K562 (cell line): ENCODE data around the gene PABPC3. TPM values are rescaled to one million over a fixed set of nuclear protein-coding genes. Genes with fewer than 3 reads are reported as not detected.
A peak's percentile ranks its signal among the peaks of the same experiment; 100 is the strongest.

Experiments used
- ATAC-seq: fragments of 200-7000 bp; cut with Tn5 transposase; 3 replicates; pipeline ENCODE4 v1.9.1; 2020; ENCODE audit warnings: moderate library complexity
- BruUV-seq: library from RNA; stranded (reverse); fragments of 400-500 nt; replicated peaks from 2 replicates; lab custom pipeline; 2021; lab: Mats Ljungman, UMichigan
- CTCF ChIA-PET: fragments of 300-600 bp; formaldehyde crosslinking; extraction: SDS; loops from one replicate; lab custom pipeline; 2021; ENCODE audit warnings: low intra/inter-chr PET ratio; lab: Yijun Ruan, JAX
- POLR2A ChIA-PET: fragments of 300-600, 350-650 bp; sonication (Branson Sonifier 250); formaldehyde crosslinking; extraction: SDS; loops from one replicate; lab custom pipeline; 2021; ENCODE audit warnings: antibody characterized with exemption, inconsistent platforms; lab: Yijun Ruan, JAX
- DNase-seq, 4 experiments: peaks; one replicate each; pipeline versions ENCODE4 v3.0.0 to v3.0.0-alpha.2; 2011 to 2018; ENCODE audit warnings: low spot score in 3 of 4, mixed read lengths in 3 of 4; ENCODE audit errors: extremely low read depth in 1 of 4
- FAIRE-seq: peaks from 2 replicates; lab custom pipeline; 2011; peaks lifted over from hg19 to GRCh38; lab: Jason Lieb, UNC
- H2AFZ ChIP-seq: 2 replicates; pipeline ENCODE4 v1.6.0; 2011; ENCODE audit warnings: low read depth, low read length, control low read depth, inconsistent platforms
- H3K27ac ChIP-seq: fragments of 200-600 bp; 3 replicates; pipeline ENCODE4 v1.8.0; 2011; ENCODE audit warnings: low read depth, mild to moderate bottlenecking, control low read depth, inconsistent platforms, low read length, moderate library complexity, mixed read lengths; ENCODE audit errors: extremely low read depth
- H3K27me3 ChIP-seq, 2 experiments: fragments of 300-600 bp in 1 of 2; 2 replicates in 1 of 2; 3 replicates in 1 of 2; pipeline versions ENCODE4 v1.6.0 to v1.8.0; 2011; ENCODE audit warnings: inconsistent platforms in 2 of 2, low read length in 2 of 2, mild to moderate bottlenecking in 1 of 2, mixed read lengths in 1 of 2, moderate library complexity in 1 of 2; ENCODE audit not compliant: control insufficient read depth in 2 of 2, insufficient read depth in 2 of 2
- H3K36me3 ChIP-seq: fragments of 300-600 bp; 3 replicates; pipeline ENCODE4 v1.8.0; 2011; ENCODE audit warnings: mild to moderate bottlenecking, low read length, inconsistent platforms; ENCODE audit not compliant: control insufficient read depth, insufficient read depth
- H3K4me1 ChIP-seq, 2 experiments: fragments of 200-600 bp in 1 of 2; replicated peaks in 1 of 2; 2 replicates in 1 of 2; 3 replicates in 1 of 2; pipeline versions ENCODE4 v1.5.1 to v1.8.0; 2011; ENCODE audit warnings: inconsistent platforms in 2 of 2, low read length in 2 of 2, mild to moderate bottlenecking in 1 of 2, mixed read lengths in 1 of 2, moderate library complexity in 1 of 2; ENCODE audit not compliant: control insufficient read depth in 2 of 2, insufficient read depth in 2 of 2
- H3K4me2 ChIP-seq: 2 replicates; pipeline ENCODE4 v1.6.1; 2011; ENCODE audit warnings: low read length, control low read depth, inconsistent platforms, mixed read lengths; ENCODE audit not compliant: insufficient read depth
- H3K4me3 ChIP-seq: fragments of 200-600 bp; sonication (generic), shearing (Covaris generic); 2 replicates; pipeline ENCODE4 v1.5.1; 2016; ENCODE audit warnings: control low read depth, inconsistent platforms
- H3K79me2 ChIP-seq: fragments of 200-600 bp; 3 replicates; pipeline ENCODE4 v1.8.0; 2011; ENCODE audit warnings: low read length, inconsistent platforms; ENCODE audit not compliant: control insufficient read depth, insufficient read depth
- H3K9ac ChIP-seq, 2 experiments: 2 replicates each; pipeline versions ENCODE4 v1.6.0 to v1.6.1; 2011; ENCODE audit warnings: low read depth in 2 of 2, low read length in 2 of 2, control low read depth in 1 of 2, inconsistent platforms in 1 of 2, mild to moderate bottlenecking in 1 of 2, mixed read lengths in 1 of 2; ENCODE audit not compliant: insufficient read depth in 1 of 2
- H3K9me1 ChIP-seq: one replicate; pipeline ENCODE4 v1.6.0; 2011; ENCODE audit warnings: inconsistent platforms, mild to moderate bottlenecking, low read length, moderate library complexity; ENCODE audit not compliant: control insufficient read depth, insufficient read depth
- H3K9me3 ChIP-seq: replicated peaks from 2 replicates; pipeline ENCODE4 v1.5.1; 2011; ENCODE audit warnings: low read depth, low read length, inconsistent platforms; ENCODE audit not compliant: control insufficient read depth, insufficient read depth
- H4K20me1 ChIP-seq: replicated peaks from 2 replicates; pipeline ENCODE4 v1.6.1; 2011; ENCODE audit warnings: low read length, inconsistent platforms, mixed read lengths; ENCODE audit not compliant: control insufficient read depth, insufficient read depth
- ADNP ChIP-seq: fragments of 200-800 bp; sonication (Bioruptor generic); IDR thresholded peaks from 2 replicates; pipeline ENCODE4 v1.6.1; 2016; ENCODE audit warnings: missing genetic modification characterization, missing compliant biosample characterization
- CEBPG ChIP-seq, 3 experiments: fragments of 200-800 bp in 1 of 3; sonication (Bioruptor generic) in 1 of 3; sonication (generic) in 1 of 3; formaldehyde crosslinking in 1 of 3; IDR thresholded peaks in 2 of 3; conservative IDR thresholded peaks in 1 of 3; 2 replicates each; pipeline versions ENCODE4 v1.6.1 to v1.8.0; 2016 to 2022; ENCODE audit warnings: missing compliant biosample characterization in 2 of 3, missing genetic modification characterization in 2 of 3, mild to moderate bottlenecking in 1 of 3, missing genetic modification reagents in 1 of 3
- ETV6 ChIP-seq, 3 experiments: fragments of 150-350 bp in 1 of 3; sonication (generic) in 1 of 3; formaldehyde crosslinking in 1 of 3; IDR thresholded peaks; 2 replicates each; pipeline versions ENCODE4 v1.6.1 to v1.8.0; 2014 to 2022; ENCODE audit warnings: borderline replicate concordance in 2 of 3, low read depth in 2 of 3, antibody characterized with exemption in 1 of 3, low read length in 1 of 3, mild to moderate bottlenecking in 1 of 3, missing genetic modification reagents in 1 of 3
- FOXP1 ChIP-seq: sonication (generic); formaldehyde crosslinking; IDR thresholded peaks from 2 replicates; pipeline ENCODE4 v1.8.0; 2022; ENCODE audit warnings: mild to moderate bottlenecking, missing genetic modification reagents
- HNRNPUL1 ChIP-seq: fragments of 200-400 bp; formaldehyde crosslinking; IDR thresholded peaks from 2 replicates; pipeline ENCODE4 v1.6.1; 2017; ENCODE audit warnings: low read length
- KDM1A ChIP-seq, 2 experiments: fragments of 450-650 bp; IDR thresholded peaks; 2 replicates each; pipeline ENCODE4 v1.6.1; 2016; ENCODE audit warnings: mild to moderate bottlenecking in 2 of 2
- MAFG ChIP-seq: fragments of 450-650 bp; conservative IDR thresholded peaks from 2 replicates; pipeline ENCODE4 v1.6.1; 2016; ENCODE audit warnings: missing genetic modification characterization, missing compliant biosample characterization
- MIER1 ChIP-seq: fragments of 450-650 bp; IDR thresholded peaks from 2 replicates; pipeline ENCODE4 v1.6.1; 2016; ENCODE audit warnings: antibody characterized with exemption, mild to moderate bottlenecking, low read depth
- POLR2AphosphoS5 ChIP-seq: IDR thresholded peaks from 2 replicates; pipeline ENCODE4 v1.6.1; 2011; ENCODE audit warnings: mild to moderate bottlenecking, low read depth, low read length, moderate library complexity; ENCODE audit not compliant: control insufficient read depth, insufficient read depth
- SAFB2 ChIP-seq: fragments of 200-400 bp; formaldehyde crosslinking; IDR thresholded peaks from 2 replicates; pipeline ENCODE4 v1.6.1; 2018; ENCODE audit warnings: borderline replicate concordance, low read length, low read depth, moderate library complexity; ENCODE audit not compliant: severe bottlenecking
- WGBS: fragments of 100-300 bp; shearing (Covaris generic); methylation state at CpG from one replicate; pipeline ENCODE4 v1.1.6; 2016; ENCODE audit warnings: low coverage, mixed read lengths; ENCODE audit not compliant: insufficient coverage; ENCODE audit errors: missing lambda C conversion rate; 5-methylcytosine and 5-hydroxymethylcytosine counted together
- in situ Hi-C: fragments of 300-500 bp; cut with MboI; formaldehyde crosslinking; loops from 4 replicates; pipeline ENCODE4 v1.15.0; 2018; ENCODE audit warnings: inconsistent platforms, mixed read lengths
- intact Hi-C: fragments of 100-400 bp; cut with micrococcal nuclease; formaldehyde crosslinking; loops from 2 replicates; pipeline ENCODE4 v1.14.2; 2022
- polyA plus RNA-seq, 8 experiments: library from polyadenylated mRNA; depleted of rRNA in 4 of 8; stranded (reverse) in 5 of 8; unstranded in 3 of 8; fragments of >200 nt; fragmentation: Nextera tagmentation in 2 of 8; fragmentation: Illumina TruSeq in 1 of 8; extraction: Ambion mirVana in 2 of 8; extraction: Trizol in 1 of 8; gene quantifications; 2 replicates each; pipeline versions ENCODE4 v1.2.1 to v1.2.3, GENCODE V29; 2011 to 2014; ENCODE audit warnings: inconsistent platforms in 1 of 8, missing spikeins in 1 of 8
- total RNA-seq, 7 experiments: library from RNA; depleted of rRNA in 6 of 7; stranded (reverse); fragments of >200 nt in 6 of 7; fragmentation: Illumina TruSeq in 2 of 7; extraction: Trizol in 2 of 7; gene quantifications; 2 replicates each; pipeline versions ENCODE4 v1.2.1 to v1.2.3, GENCODE V29; 2011 to 2021; ENCODE audit warnings: low replicate concordance in 1 of 7
- TF ChIP-seq, protein P1 (sequence below): fragments of 250-450 bp; sonication (Bioruptor Pico); IDR thresholded peaks from 2 replicates; pipeline ENCODE4 v1.5.1; 2021; ENCODE audit warnings: mild to moderate bottlenecking
- TF ChIP-seq, protein P2 (sequence below): fragments of 450-650 bp; IDR thresholded peaks from 2 replicates; pipeline ENCODE4 v1.6.1; 2017; ENCODE audit warnings: antibody characterized with exemption
- TF ChIP-seq, protein P3 (sequence below): sonication (generic); formaldehyde crosslinking; IDR thresholded peaks from 2 replicates; pipeline ENCODE4 v1.9.0; 2022; ENCODE audit warnings: mild to moderate bottlenecking, missing genetic modification reagents
- TF ChIP-seq, protein P4 (sequence below), 2 experiments: IDR thresholded peaks; 2 replicates each; pipeline ENCODE4 v1.6.1; 2011; ENCODE audit warnings: borderline replicate concordance in 1 of 2, control low read depth in 1 of 2, low read depth in 1 of 2, low read length in 1 of 2, mild to moderate bottlenecking in 1 of 2, mixed read lengths in 1 of 2, moderate library complexity in 1 of 2; ENCODE audit not compliant: insufficient read depth in 1 of 2, insufficient read length in 1 of 2, poor library complexity in 1 of 2, severe bottlenecking in 1 of 2; ENCODE audit errors: extremely low read depth in 1 of 2

Gene PABPC3
- total and polyA plus RNA-seq, 9 of the 15 experiments (the other 6 are each of a cell fraction or from before 2014, with no cell fraction given) = 0.05 to 0.80 (median 0.25) TPM

DNA sequence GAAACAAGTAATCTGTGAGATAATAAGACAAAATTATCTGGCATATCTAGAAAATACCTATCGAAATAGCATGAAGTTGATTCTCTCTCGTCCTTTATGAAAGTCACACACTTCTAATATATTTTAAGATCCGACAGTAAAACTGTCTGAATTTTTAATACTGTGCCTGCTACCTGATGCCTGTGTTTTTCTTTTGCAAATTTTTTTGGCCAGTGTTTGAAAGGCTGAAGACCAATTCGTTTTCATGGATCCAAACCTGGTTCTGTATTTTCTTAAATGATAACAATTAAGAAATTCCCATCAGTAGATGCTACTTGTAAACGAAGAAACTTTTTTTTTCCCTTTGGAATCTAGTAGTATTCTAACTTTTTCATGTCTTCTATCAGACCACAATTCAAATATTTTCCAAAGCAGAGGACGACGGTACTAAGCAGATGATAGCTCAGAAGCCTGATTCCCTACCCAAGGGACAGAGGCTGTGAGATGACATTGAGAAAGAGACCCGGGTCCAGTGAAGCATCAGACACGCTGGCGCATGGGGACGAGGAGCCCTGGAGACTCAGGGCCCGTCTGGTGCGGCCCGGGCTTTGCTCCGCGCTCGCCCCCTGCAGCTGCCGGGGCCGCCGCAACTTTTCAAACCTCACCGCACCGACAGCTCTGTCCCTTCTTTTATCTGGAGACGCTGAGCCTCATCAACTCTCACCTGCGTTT lies 49.5 kb upstream of the PABPC3 start:
- H2AFZ ChIP-seq = no peak overlapping the region
- H3K36me3 ChIP-seq = no peaks in the 10 kb centered on the region
- in situ Hi-C loops = no loop called here
- H3K4me3 ChIP-seq = no peak overlapping the region
- H3K79me2 ChIP-seq = no peaks in the 10 kb centered on the region
- CTCF ChIA-PET = no interaction called here
- no peaks in the 10 kb centered on the region for H3K9me1 ChIP-seq
- no peaks in the 10 kb centered on the region for H3K9me3 ChIP-seq
- intact Hi-C loops = no loop called here
- no peak overlapping the region for H3K27ac ChIP-seq
- ATAC-seq (peak; percentile 42; the same call in 1 of the 3 replicates), FAIRE-seq (no peak), DNase-seq (peak in 1 of 4 experiments; percentile 17)
- no peaks in the 10 kb centered on the region for H4K20me1 ChIP-seq
- POLR2A ChIA-PET = interaction anchor here (0.6 kb wide), 1 partner anchor 325 kb away, joined by 3 read pairs; no protein-coding TSS in a partner anchor
- no peak overlapping the region for H3K4me2 ChIP-seq
- H3K27me3 ChIP-seq = peaks cover 14 to 42% of the 10 kb centered on the region in 2 experiments
- WGBS = 2% methylated on average over 17 of the region's 24 CpGs
- H3K4me1 ChIP-seq = peaks cover 0 to 7% of the 10 kb centered on the region in 2 experiments; a peak in 3 of 5 replicates
- BruUV-seq = no TSS peak
- no peak overlapping the region for H3K9ac ChIP-seq
- TF ChIP-seq KDM1A (IDR thresholded peaks at IDR 0.05) (no peak), FOXP1 (CRISPR knock-in tag) (no peak), POLR2AphosphoS5 (no peak), ETV6 (IDR thresholded peaks at IDR 0.05; ENCODE audit: borderline replicate concordance in 1 of 2, low read depth in 2 of 2, low read length in 1 of 2) (no peak), ETV6 (CRISPR knock-in tag; IDR thresholded peaks at IDR 0.05; ENCODE audit: borderline replicate concordance) (no peak), MAFG (tag) (no peak), SAFB2 (no peak), HNRNPUL1 (no peak), ADNP (no peak), CEBPG (CRISPR knock-in tag; IDR thresholded peaks at IDR 0.05) (no peak), CEBPG (tag; conservative IDR thresholded peaks at IDR 0.05 in 1 of 2, IDR thresholded peaks at IDR 0.05 in 1 of 2) (no peak), MIER1 (no peak)
- TF ChIP-seq, protein P1, sequence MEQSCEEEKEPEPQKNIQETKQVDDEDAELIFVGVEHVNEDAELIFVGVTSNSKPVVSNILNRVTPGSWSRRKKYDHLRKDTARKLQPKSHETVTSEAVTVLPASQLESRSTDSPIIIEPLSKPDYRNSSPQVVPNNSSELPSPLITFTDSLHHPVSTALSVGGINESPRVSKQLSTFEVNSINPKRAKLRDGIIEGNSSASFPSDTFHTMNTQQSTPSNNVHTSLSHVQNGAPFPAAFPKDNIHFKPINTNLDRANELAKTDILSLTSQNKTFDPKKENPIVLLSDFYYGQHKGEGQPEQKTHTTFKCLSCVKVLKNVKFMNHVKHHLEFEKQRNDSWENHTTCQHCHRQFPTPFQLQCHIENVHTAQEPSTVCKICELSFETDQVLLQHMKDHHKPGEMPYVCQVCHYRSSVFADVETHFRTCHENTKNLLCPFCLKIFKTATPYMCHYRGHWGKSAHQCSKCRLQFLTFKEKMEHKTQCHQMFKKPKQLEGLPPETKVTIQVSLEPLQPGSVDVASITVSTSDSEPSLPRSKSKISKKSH (CRISPR knock-in tag) = no peak
- TF ChIP-seq, protein P2, sequence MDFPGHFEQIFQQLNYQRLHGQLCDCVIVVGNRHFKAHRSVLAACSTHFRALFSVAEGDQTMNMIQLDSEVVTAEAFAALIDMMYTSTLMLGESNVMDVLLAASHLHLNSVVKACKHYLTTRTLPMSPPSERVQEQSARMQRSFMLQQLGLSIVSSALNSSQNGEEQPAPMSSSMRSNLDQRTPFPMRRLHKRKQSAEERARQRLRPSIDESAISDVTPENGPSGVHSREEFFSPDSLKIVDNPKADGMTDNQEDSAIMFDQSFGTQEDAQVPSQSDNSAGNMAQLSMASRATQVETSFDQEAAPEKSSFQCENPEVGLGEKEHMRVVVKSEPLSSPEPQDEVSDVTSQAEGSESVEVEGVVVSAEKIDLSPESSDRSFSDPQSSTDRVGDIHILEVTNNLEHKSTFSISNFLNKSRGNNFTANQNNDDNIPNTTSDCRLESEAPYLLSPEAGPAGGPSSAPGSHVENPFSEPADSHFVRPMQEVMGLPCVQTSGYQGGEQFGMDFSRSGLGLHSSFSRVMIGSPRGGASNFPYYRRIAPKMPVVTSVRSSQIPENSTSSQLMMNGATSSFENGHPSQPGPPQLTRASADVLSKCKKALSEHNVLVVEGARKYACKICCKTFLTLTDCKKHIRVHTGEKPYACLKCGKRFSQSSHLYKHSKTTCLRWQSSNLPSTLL = no peak
- TF ChIP-seq, protein P3, sequence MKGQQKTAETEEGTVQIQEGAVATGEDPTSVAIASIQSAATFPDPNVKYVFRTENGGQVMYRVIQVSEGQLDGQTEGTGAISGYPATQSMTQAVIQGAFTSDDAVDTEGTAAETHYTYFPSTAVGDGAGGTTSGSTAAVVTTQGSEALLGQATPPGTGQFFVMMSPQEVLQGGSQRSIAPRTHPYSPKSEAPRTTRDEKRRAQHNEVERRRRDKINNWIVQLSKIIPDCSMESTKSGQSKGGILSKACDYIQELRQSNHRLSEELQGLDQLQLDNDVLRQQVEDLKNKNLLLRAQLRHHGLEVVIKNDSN (CRISPR knock-in tag) = no peak
- TF ChIP-seq, protein P4, sequence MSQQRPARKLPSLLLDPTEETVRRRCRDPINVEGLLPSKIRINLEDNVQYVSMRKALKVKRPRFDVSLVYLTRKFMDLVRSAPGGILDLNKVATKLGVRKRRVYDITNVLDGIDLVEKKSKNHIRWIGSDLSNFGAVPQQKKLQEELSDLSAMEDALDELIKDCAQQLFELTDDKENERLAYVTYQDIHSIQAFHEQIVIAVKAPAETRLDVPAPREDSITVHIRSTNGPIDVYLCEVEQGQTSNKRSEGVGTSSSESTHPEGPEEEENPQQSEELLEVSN (IDR thresholded peaks at IDR 0.05; ENCODE audit: borderline replicate concordance in 1 of 2, extremely low read depth in 1 of 2, insufficient read depth in 1 of 2, insufficient read length in 1 of 2, low read depth in 1 of 2, low read length in 1 of 2, poor library complexity in 1 of 2, severe bottlenecking in 1 of 2) = no peak
